ENCODE results near the gene ZRANB3. TPM values are rescaled to one million over a fixed set of nuclear protein-coding genes. Genes with fewer than 3 reads are reported as not detected.

Gene ZRANB3
- total RNA-seq, 1 donor: 9.3 TPM

- TF ChIP-seq CTCF (IDR thresholded peaks at IDR 0.05; ENCODE audit: insufficient read depth, low read length): no peak
- no peak for DNase-seq (ENCODE audit: low read depth)
- no peak overlapping the region for H3K4me3 ChIP-seq (ENCODE audit: low read depth, low read length)
Measured at GRCh38 chr2:135258193-135258592, 272.8 kb downstream of the ZRANB3 start.

GRCh38 chr2:135257383-135258090 lies 273.5 kb downstream of the ZRANB3 start:
- DNase-seq (ENCODE audit: low read depth): peak; percentile 87
- TF ChIP-seq CTCF (IDR thresholded peaks at IDR 0.05; ENCODE audit: insufficient read depth, low read length): no peak
- H3K4me3 ChIP-seq (ENCODE audit: low read depth, low read length): no peak overlapping the region

- H3K4me3 ChIP-seq (ENCODE audit: low read depth, low read length): no peak overlapping the region
- DNase-seq (ENCODE audit: low read depth): peak; percentile 59
- no peak for TF ChIP-seq CTCF (IDR thresholded peaks at IDR 0.05; ENCODE audit: insufficient read depth, low read length)
Measured at GRCh38 chr2:135256531-135257260, 274.3 kb downstream of the ZRANB3 start.

- TF ChIP-seq CTCF (IDR thresholded peaks at IDR 0.05; ENCODE audit: insufficient read depth, low read length): no peak
- H3K4me3 ChIP-seq (ENCODE audit: low read depth, low read length): no peak overlapping the region
- no peak for DNase-seq (ENCODE audit: low read depth)
Measured at GRCh38 chr2:135255208-135255607, 275.8 kb downstream of the ZRANB3 start.

- no peak for DNase-seq (ENCODE audit: low read depth)
- H3K4me3 ChIP-seq (ENCODE audit: low read depth, low read length): no peak overlapping the region
- no peak for TF ChIP-seq CTCF (IDR thresholded peaks at IDR 0.05; ENCODE audit: insufficient read depth, low read length)
Measured at GRCh38 chr2:135252805-135253458, 278.1 kb downstream of the ZRANB3 start.

- no peak for TF ChIP-seq CTCF (IDR thresholded peaks at IDR 0.05; ENCODE audit: insufficient read depth, low read length)
- DNase-seq (ENCODE audit: low read depth): no peak
- no peak overlapping the region for H3K4me3 ChIP-seq (ENCODE audit: low read depth, low read length)
Measured at GRCh38 chr2:135248611-135249010, 282.4 kb downstream of the ZRANB3 start.
